SHP77 treated with DMSO at 0.1 percent for 48 hours (cell line): ENCODE measurements around the gene ZBTB16.

ENCODE experiments used
- DNase-seq: peaks from one replicate; lab custom pipeline; 2025; lab: John Stamatoyannopoulos, UW

Gene ZBTB16

DNA sequence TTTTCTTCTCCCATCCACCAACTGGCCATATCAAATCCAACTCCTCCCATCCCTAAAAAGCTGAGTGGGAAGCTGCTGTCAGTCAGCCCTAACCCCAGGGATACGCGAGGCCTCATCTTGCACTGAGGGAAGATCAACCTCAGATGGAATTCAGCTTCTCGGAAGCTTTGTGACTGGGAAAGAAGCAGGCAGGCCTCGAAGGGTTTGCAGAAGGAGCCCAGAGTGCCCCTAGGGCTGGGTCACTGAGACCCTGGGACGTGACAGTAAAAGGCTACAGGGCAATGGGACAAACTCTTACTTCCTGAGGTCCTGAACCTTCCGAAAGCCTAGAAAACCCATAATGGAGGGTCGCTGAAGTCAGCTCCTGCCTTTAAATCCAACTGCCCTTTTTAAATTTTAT, 202.3 kb downstream of the ZBTB16 start:
- DNase-seq = no peak

DNA sequence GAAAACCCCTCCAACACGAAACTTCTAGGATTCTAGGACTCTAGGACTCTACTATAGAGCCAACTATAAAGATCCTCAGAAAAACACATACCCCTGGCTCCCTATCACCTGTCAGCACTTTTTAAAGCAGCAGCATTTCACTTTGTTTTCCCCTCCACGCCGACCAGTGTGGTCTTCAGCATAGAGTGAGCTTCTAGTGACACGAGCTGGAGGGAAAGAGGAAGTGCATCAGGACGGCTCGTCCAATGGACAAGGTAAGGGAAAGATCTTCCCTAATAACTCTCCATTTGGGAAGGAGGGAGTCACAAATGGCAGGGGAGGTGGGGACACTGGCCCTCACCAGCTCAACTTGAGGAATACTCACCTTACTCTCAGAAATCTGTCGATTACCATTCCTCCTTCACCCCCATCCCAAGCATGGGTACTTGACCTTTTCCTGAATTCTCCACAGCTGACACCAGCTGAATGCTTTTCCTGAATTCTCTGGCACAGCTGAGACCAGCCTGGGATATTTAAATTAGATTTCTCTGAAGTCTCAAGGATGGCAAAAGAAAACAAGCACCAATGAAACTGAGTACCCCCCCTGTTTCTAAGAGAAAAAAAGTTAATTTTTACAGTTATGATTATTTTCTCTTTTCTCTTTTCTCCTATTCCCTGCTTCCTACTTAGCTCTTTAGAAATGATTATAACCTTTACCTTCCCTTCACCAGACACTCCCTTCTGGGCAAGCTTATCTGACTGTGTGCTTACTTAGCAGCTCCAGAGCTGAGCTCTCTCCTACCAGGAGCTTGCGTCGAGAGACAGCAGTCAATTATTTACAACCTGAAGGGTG, 203.4 kb downstream of the ZBTB16 start:
- peak; percentile 45 for DNase-seq

DNA sequence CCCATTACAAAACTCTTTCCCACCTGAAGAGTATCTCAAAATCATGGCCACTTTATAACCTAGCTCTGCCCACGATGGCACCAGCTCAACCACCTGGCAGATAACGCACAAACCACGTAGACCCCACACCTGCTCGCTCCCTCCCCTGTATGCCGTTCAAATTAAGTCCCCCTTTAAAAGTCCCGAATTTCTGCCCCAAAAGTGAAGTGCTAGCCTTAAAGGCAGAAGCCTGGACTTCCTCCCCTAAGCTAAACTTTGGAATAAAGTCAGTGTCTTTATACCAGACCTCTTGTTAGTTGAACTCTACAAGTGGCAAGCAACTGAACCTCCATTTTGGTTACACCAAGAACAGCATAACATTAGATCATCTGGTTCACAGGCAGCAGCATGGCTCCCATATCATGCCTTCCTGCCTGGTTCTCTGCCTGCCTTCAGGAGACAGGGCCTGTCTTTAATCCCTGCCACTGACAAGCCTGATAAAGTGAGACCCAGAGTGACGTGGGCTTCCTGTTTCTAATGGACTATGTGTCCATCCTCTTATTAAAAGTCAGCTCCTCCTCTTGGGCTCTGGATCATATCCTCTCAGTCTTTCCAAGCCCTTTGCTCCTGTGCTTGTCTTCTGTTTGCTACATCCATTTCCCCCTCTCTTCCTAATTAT, 204.1 kb downstream of the ZBTB16 start:
- no peak for DNase-seq

DNA sequence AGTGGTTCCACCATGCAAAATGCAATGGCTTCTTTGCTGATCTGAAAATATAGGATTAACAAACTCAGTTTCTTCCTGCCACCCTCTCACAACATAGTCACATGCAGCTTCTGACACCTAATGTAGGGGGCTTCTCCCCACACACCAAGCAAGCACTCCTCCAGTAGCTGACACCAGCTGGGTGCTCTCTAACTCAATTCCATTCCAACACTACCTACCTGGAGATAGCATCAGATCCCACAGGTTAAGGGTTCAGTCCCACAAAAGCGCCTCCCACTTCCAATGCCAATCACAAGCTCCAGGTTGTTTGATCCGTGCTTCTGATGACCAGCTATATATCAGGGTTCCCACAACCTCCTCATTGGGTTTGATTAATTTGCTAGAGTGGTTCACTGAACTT, 204.9 kb downstream of the ZBTB16 start:
- DNase-seq = no peak

DNA sequence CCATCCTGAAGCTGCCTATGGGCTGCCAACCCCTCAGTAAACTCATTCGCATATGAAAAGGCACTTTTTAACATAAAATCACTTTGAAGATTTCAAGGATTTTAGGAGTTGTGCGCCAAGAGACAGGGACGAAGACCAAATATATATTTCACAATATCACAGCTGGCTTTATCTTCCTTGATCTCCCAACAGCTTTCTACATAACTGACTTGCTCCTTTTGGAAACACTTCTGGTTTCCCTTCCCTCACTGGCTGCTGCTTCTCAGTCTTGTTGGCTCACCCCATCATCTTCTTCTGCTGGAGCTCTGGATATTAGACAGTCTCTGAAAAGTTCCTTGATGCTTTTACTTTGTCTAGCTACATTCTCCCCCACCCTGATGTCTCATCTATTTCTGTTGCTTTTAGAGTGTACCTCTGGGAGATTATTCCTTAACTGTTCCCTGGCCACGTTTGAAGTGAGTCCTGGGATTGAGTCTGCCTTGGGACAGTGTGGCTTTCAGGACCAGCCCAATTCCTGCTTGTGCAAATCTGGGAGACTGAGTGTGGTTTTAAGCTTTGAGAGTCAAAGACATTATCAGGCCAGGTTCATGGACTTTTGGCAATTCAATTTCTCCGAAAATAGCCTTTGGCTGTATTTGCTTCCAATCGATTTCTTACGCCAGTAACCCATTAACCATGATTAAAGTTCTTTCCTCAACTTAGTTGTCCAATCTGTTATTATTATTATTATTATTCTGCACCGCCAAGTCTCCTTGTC, 205.8 kb downstream of the ZBTB16 start:
- DNase-seq = no peak

DNA sequence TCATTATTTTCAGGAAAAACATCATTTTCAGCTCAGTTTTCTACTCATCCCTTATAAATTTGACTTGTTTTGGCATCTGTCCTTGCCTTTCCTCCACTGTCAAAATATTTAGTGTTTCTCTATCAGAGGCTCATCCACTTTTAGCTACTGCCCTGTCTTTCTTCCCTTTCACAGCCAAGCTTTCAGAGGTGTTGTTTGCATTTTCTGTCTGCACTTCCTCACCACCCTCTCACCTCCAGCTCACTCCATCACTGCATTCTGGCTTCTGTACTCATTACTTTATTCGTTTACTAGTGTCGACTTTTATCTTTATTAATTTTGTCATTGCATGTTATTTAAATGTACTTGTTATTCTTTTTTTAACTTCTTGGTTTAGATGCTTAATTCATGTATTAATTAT, 210.0 kb downstream of the ZBTB16 start:
- DNase-seq = no peak

DNA sequence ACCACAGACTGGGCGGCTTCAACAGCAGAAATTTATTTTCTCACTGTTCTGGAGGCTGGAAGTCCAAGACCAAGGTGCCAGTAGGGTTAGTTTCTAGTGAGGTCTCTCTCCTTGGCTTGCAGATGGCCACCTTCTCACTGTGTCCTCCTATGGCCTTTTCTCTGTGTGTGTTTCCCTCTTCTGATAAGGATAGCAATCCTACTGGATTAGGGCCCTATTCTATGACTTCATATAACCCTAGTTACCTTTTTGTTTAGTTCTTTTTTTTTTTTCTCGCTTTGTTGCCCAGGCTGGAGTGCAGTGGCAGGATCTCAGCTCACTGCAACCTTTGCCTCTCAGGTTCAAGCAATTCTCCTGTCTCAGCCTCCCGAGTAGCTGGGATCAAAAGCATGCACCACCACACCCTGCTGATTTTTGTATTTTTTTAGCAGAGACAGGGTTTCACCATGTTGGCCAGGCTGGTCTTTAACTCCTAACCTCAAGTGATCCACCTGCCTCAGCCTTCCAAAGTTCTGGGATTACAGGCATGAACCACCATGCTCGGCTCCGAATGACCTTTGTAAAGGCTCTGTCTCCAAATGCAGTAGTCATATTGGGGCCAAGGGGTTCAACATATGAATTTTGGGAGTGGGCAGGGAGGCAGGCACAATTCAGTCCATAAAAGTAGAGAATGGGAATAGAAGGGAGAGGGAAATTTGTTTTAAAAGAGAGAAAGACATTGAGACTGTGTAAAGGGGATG, 211.2 kb downstream of the ZBTB16 start:
- no peak for DNase-seq

DNA sequence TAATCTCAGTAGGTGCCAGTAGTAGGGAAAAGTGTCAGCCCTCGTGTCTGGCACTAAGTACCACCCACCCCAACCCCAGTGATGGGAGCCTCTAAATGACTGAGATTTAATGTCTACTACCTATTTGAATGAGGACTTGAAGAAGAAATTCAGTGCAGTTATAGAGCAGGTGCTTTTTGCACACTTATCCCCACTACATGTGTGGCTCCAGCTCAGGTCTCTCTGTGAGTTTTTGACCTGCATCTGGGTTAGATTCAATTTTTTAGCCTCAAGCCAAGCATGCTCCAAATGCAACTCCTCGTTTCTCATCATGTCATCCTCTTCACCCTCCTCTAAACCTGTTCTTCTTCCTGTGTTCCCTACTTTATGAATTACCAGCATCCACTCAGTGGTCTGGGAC, 211.8 kb downstream of the ZBTB16 start:
- DNase-seq = no peak

DNA sequence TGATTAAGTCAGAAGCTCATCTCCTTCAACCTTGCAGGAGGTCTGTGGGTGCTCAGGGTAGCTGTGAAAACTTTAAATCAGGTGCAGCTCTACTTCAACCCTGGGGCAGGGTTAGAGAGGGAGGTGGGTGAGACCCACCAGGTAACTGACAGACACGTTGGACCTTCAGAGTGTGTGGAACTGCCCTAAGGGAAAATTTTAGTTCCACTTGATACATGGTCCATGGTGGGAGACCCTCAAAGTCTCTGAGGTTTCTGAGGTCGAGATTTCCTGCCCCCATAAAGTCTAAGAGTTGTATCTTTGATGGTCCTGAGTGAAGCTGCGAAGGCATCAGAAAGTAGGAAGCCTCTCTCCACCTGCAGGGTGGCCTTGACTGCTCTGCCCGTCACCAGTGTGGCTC, 212.8 kb downstream of the ZBTB16 start:
- DNase-seq = no peak

DNA sequence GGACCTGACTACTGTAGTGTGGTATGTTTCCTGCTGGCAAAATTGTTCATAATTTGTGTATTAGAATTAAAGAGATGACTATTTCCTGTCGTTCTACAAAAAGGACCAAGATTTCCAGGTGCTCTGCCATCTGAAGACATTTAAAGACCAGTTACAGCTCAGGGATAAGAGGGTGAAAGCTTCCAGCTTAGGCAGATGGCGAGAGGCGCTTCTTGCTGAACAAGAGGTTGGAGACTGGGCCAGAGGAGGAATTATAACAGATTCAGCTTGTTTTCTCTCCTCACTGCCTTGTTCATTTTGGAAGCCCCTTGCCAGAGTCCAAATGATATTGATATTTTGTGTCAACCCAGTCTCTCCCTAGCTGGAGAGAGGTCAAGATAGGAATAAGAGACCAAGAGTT, 213.6 kb downstream of the ZBTB16 start:
- DNase-seq = no peak

DNA sequence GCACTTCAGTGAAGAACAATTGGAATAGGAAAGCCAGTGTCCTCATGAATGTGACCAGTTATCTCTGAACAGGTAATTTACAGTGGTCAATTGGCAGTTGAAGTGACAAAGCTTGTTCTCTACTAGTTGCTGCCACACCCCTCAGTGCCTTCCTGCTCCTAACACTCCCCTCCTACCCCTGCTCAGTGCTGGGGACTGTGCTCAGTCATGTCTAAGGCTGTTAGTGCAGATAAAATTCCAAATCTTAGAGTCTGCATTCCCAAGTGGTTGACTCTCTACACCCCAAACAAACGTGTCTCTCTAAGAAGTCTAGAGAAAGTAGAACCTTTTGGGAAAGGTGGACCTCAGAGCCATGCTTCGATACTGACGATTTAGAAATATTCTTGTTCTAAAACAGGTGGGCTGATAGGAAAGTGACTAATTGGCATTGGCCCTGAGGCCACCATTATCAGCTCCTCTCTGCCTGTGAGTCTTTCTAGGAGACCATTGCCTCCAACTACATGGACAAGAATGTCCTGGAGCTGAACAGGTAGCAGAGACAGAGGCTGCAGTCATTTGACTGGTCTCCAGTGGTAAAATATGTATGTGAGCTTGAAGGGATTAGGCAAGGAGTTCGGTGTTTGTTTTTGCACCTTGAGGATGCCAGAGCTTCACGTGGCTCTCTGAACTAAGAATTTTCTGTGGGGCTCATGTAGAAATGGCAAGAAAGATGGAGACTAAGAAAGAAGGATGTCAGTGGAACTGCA, 214.6 kb downstream of the ZBTB16 start:
- no peak for DNase-seq

DNA sequence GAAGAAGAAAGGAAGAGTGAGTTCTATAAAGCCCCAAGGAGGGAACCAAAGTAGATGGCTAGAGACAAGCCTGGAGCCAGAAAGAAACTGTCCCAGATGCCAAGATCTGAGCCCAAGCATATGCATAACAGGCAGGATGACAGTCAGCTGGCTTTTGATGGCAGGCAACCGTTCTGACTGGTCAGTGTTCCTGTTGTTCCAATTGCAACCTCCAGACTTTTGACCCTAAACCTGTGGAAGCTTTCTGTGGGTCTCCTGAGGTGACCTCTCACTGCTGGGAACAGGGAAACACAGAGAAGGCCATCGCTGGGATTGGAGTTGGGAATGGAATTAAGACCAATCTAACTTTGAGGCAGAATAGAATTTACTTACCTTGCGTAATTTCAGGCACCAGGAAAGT, 215.1 kb downstream of the ZBTB16 start:
- DNase-seq = no peak

DNA sequence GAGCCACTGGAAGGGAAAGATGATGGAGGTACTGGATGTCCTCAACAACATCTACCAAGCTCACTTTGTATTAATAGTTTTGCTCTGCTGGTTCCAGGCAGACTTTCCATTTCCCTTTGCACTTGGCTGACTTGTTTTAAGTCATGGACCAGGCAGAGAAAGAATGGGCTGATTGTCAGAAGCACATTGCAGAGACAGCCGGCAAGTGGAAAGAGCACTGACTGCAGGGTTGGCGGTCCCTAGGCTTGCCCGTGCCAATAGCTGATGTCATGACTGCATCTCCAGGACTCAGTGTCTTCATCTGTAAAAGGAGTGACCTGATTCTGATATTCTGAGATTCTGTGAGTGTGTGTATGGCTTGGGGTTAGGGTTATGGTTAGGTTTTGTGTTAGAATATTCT, 215.8 kb downstream of the ZBTB16 start:
- no peak for DNase-seq

DNA sequence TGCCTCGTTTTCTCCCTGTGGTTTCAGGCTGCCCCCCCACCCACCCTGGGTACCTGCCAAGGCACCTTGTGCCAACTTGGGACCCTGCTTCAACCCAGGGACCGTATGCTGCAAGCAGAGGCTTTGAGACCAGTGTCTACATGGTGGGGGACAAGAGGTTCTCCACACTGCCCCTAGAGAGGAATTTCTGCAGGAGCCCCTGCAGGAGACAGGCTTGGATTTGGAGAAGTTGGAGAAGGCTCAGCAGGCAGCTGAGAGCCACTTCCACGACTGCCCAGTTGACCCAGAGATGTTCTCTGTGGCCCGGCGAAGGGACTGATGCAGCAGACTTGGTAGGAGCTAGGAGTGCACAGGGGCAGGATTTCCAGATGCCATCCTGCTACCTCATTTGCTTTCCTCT, 216.6 kb downstream of the ZBTB16 start:
- no peak for DNase-seq

DNA sequence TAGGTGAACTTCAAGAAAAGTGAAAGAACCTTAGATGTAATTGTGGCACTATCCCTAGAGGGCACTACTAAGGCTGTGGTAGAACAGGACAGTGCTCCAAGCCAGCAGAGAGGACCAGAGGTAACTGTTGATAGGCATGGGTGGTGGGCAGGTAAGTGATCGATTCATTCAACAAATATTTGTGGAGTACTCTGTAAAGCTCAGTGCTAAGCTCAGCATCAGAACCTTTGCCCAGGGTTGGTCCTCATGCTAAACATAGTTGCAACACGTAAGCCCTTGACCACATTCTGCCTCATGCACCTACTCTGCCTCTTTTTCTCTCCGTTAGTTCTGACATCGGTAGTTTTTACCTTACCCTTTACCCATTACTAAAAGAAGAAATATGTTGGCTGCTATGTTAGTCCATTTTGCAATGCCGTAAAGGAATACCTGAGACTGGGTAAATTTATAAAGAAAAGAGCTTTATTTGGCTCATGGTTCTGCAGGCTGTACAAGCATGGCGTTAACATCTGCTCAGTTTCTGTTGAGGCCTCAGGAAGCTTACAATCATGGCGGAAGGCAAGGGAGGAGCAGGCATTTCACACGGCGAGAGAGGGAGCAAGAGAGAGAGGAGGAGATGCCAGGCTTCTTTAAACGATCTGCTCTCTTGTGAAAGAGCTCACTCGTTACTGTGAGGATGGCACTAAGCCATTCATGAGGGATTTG, 218.3 kb downstream of the ZBTB16 start:
- no peak for DNase-seq

DNA sequence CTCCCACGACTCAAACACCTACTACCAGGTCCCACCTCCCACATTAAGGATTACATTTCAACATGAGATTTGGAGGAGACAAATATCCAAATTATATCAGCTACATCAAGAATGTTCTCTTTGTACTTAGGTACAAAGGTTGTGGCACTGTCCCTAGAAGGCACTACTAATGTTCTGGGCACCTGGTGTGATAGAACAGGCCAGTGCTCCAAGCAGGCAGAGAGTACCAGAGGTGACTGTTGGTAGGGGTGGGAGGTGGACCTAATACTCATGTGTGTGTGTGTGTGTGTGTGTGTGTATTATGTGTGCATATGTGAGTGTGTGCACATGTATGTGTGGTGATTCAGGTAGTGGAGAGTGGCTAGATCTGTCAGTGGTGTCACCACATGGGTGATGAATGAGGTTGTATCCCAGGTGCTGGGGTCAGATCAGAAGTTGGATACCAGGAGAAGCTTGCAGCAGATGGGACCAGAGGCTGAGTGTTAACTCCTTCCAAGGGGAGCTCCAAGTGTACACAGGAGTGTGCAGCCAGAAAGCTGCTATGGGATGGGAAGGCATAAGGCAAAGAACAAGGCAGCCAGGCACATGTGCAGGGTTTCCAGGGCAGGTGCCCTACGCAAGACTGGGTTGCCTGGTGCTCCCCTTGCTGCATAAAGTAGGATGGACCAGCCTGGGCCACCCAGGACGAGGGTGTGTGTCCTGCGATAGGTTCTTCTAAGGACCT, 219.0 kb downstream of the ZBTB16 start:
- no peak for DNase-seq

DNA sequence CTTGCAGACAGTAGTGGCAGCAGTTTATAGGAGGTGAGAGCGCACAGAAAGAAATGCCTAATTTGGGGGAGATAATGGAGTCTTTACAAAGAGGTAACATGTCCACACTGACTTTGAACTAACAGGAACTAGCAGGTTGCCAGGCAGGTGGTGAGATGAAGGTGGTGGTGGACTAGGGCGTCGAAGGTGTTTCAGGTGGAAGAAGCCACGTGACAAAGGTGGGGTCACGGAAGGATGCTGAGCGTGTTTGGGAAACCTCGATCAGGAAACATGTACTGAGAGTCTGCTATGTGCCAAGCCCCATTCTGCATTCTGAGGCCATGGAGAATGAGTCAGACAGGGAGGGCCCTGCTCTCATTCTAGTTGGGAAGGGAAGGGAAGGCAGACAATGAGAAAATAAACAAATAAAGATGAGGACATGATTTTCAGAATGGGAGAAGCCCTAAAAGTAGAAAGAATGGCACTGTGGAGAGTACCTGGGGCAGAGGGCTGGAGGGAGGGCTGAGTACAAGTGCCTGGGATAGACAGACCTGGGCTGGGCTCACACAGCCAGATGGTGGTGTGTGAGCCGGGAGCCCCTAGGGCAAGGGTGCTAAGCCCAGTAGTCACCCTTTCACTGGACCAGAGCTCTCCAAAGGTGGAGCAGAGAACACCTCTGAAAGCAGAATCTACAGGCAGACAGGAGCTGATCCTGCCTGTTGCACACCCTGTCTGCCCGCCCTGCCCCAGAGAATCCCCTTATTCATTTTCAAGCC, 220.5 kb downstream of the ZBTB16 start:
- DNase-seq = no peak

DNA sequence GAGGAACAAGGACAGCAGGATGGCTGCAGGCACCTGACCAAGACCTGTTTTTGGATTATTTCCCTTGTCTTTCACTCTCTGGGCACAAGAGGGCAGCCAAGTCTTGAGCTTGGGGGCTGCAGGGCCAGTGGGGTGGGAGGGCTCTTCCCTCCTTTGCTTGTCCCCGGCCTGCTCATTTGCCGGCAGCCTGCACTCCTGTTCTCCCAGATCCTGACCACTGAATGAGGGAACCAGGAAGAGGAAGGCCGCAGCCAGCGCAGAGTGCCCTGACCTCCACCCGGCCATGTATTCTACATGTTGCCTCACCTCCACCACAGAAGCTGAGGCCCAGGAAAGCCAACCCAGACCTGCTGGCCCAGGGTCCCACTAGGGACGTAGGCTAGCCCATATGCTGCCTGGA, 221.2 kb downstream of the ZBTB16 start:
- peak; percentile 84 for DNase-seq

DNA sequence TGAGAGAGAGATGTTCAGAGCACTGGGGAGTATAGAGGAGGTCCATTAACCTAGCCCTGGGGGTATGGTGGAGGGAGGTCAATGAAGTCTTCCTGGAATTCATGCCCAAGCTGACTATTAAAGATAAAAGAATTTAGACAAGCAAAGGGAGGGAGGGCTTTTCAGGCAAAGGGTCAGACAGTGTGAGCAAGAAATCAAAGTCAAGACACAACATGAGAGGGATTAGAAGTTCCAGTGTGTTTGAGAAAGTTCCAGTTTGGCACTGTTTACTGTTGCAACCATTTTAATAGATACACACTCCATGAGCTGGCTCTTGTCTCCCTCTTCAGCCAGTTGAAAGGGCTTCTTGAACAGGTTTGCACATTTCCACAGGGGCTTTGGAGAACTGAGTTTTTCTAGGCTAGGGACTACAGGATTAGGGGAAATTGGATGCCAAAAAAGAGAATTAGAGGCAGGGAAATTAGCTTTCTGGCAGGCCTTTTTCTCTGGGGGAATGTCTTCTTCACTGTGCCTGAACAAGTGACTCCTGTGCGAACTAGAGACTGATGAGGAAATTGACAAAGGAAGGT, 222.0 kb downstream of the ZBTB16 start:
- no peak for DNase-seq
